Measurements from ENCODE around the gene FOXK2. TPM values are rescaled to one million over a fixed set of nuclear protein-coding genes. Genes with fewer than 3 reads are reported as not detected.

Gene FOXK2
- total RNA-seq, 2 experiments from 2014 or later, result 32.5 to 33.7 TPM

GRCh38 chr17:82608816-82609215 lies 89.3 kb downstream of the FOXK2 start:
- peaks cover 57% of the 10 kb centered on the region for H3K36me3 Mint-ChIP-seq (ENCODE audit: low read depth)
- Histone ChIP-seq H3K9me3 (ENCODE audit: control insufficient read depth in 1 of 2, insufficient read depth in 1 of 2, low read length in 2 of 2) (no peaks in the 10 kb centered on the region), H3K4me1 (ENCODE audit: insufficient read depth, low read length) (peaks cover 5% of the 10 kb centered on the region), H3K36me3 (ENCODE audit: insufficient read depth, low read length) (peaks cover 30% of the 10 kb centered on the region), H3K27me3 (ENCODE audit: control insufficient read depth in 1 of 2, insufficient read depth in 2 of 2, low read length in 2 of 2) (no peaks in the 10 kb centered on the region), H3K4me3 (ENCODE audit: low read length) (no peak overlapping the region), H3K27ac (ENCODE audit: low read depth in 1 of 2, low read length in 2 of 2) (no peak overlapping the region)
- H3K27me3 Mint-ChIP-seq, result no peaks in the 10 kb centered on the region
- POLR2A ChIA-PET, result no interaction called here
- H3K4me1 Mint-ChIP-seq (ENCODE audit: low read depth), result peaks cover 11% of the 10 kb centered on the region
- no peaks in the 10 kb centered on the region for H3K9me3 Mint-ChIP-seq
- intact Hi-C loops (cut with DNase I, micrococcal nuclease), result no loop called here
- no peak overlapping the region for H3K4me3 Mint-ChIP-seq
- TF ChIP-seq, protein P1, sequence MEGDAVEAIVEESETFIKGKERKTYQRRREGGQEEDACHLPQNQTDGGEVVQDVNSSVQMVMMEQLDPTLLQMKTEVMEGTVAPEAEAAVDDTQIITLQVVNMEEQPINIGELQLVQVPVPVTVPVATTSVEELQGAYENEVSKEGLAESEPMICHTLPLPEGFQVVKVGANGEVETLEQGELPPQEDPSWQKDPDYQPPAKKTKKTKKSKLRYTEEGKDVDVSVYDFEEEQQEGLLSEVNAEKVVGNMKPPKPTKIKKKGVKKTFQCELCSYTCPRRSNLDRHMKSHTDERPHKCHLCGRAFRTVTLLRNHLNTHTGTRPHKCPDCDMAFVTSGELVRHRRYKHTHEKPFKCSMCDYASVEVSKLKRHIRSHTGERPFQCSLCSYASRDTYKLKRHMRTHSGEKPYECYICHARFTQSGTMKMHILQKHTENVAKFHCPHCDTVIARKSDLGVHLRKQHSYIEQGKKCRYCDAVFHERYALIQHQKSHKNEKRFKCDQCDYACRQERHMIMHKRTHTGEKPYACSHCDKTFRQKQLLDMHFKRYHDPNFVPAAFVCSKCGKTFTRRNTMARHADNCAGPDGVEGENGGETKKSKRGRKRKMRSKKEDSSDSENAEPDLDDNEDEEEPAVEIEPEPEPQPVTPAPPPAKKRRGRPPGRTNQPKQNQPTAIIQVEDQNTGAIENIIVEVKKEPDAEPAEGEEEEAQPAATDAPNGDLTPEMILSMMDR (IDR thresholded peaks at IDR 0.05), result no peak
- DNase-seq, result no peak
- H3K27ac Mint-ChIP-seq, result no peak overlapping the region
- ATAC-seq (ENCODE audit: poor library complexity), result no peak
- CTCF ChIA-PET, result no interaction called here

GRCh38 chr17:82609655-82610054 lies 90.1 kb downstream of the FOXK2 start:
- ChIA-PET POLR2A (no interaction called here), CTCF (no interaction called here)
- Mint-ChIP-seq H3K9me3 (no peaks in the 10 kb centered on the region), H3K27ac (peak overlapping the region; percentile 67), H3K36me3 (ENCODE audit: low read depth) (peaks cover 54% of the 10 kb centered on the region), H3K4me3 (no peak overlapping the region), H3K4me1 (ENCODE audit: low read depth) (peaks cover 4% of the 10 kb centered on the region), H3K27me3 (no peaks in the 10 kb centered on the region)
- H3K4me1 ChIP-seq (ENCODE audit: insufficient read depth, low read length), result no peaks in the 10 kb centered on the region
- H3K27ac ChIP-seq (ENCODE audit: low read depth in 1 of 2, low read length in 2 of 2), result no peak overlapping the region
- intact Hi-C loops (cut with DNase I, micrococcal nuclease), result no loop called here
- H3K9me3 ChIP-seq (ENCODE audit: control insufficient read depth in 1 of 2, insufficient read depth in 1 of 2, low read length in 2 of 2), result no peaks in the 10 kb centered on the region
- no peak overlapping the region for H3K4me3 ChIP-seq (ENCODE audit: low read length)
- H3K27me3 ChIP-seq (ENCODE audit: control insufficient read depth in 1 of 2, insufficient read depth in 2 of 2, low read length in 2 of 2), result no peaks in the 10 kb centered on the region
- ATAC-seq (ENCODE audit: poor library complexity) (no peak), DNase-seq (no peak)
- H3K36me3 ChIP-seq (ENCODE audit: insufficient read depth, low read length), result peaks cover 30% of the 10 kb centered on the region
- TF ChIP-seq, protein P1 (IDR thresholded peaks at IDR 0.05), result no peak

- Mint-ChIP-seq H3K27me3 (no peaks in the 10 kb centered on the region), H3K27ac (no peak overlapping the region), H3K9me3 (no peaks in the 10 kb centered on the region), H3K4me1 (ENCODE audit: low read depth) (peaks cover 4% of the 10 kb centered on the region), H3K36me3 (ENCODE audit: low read depth) (peaks cover 54% of the 10 kb centered on the region), H3K4me3 (no peak overlapping the region)
- Histone ChIP-seq H3K4me3 (ENCODE audit: low read length) (no peak overlapping the region), H3K27ac (ENCODE audit: low read depth in 1 of 2, low read length in 2 of 2) (no peak overlapping the region), H3K9me3 (ENCODE audit: control insufficient read depth in 1 of 2, insufficient read depth in 1 of 2, low read length in 2 of 2) (no peaks in the 10 kb centered on the region), H3K4me1 (ENCODE audit: insufficient read depth, low read length) (no peaks in the 10 kb centered on the region), H3K27me3 (ENCODE audit: control insufficient read depth in 1 of 2, insufficient read depth in 2 of 2, low read length in 2 of 2) (no peaks in the 10 kb centered on the region), H3K36me3 (ENCODE audit: insufficient read depth, low read length) (peaks cover 35% of the 10 kb centered on the region)
- intact Hi-C loops (cut with DNase I, micrococcal nuclease), result no loop called here
- no peak for ATAC-seq (ENCODE audit: poor library complexity)
- TF ChIP-seq, protein P1 (IDR thresholded peaks at IDR 0.05), result no peak
- POLR2A ChIA-PET, result no interaction called here
- CTCF ChIA-PET, result no interaction called here
- DNase-seq, result no peak
These were observed 91.9 kb downstream of the FOXK2 start for GRCh38 chr17:82611140-82612058.

Data from CD4-positive, alpha-beta T cell (primary cell).